NB4 (cell line): ENCODE results near the gene RGS6.

ENCODE experiments used
- MYC ChIP-seq: IDR thresholded peaks from 2 replicates; pipeline ENCODE4 v1.6.1; 2011; ENCODE audit warnings: low read depth, low read length
- POLR2A ChIP-seq: IDR thresholded peaks from 2 replicates; pipeline ENCODE4 v1.6.1; 2011; ENCODE audit warnings: mild to moderate bottlenecking; ENCODE audit not compliant: insufficient read length; ENCODE audit errors: extremely low read depth
- TF ChIP-seq, protein P1 (sequence below): IDR thresholded peaks from one replicate; pipeline ENCODE4 v1.5.1; 2012; ENCODE audit warnings: low read depth, low read length

GRCh38 chr14:72444701-72445100, 512.5 kb downstream of the RGS6 start:
- TF ChIP-seq, protein P1, sequence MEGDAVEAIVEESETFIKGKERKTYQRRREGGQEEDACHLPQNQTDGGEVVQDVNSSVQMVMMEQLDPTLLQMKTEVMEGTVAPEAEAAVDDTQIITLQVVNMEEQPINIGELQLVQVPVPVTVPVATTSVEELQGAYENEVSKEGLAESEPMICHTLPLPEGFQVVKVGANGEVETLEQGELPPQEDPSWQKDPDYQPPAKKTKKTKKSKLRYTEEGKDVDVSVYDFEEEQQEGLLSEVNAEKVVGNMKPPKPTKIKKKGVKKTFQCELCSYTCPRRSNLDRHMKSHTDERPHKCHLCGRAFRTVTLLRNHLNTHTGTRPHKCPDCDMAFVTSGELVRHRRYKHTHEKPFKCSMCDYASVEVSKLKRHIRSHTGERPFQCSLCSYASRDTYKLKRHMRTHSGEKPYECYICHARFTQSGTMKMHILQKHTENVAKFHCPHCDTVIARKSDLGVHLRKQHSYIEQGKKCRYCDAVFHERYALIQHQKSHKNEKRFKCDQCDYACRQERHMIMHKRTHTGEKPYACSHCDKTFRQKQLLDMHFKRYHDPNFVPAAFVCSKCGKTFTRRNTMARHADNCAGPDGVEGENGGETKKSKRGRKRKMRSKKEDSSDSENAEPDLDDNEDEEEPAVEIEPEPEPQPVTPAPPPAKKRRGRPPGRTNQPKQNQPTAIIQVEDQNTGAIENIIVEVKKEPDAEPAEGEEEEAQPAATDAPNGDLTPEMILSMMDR = no peak
- TF ChIP-seq POLR2A = no peak
- no peak for TF ChIP-seq MYC
